Esophagus squamous epithelium (tissue), 5 donors: Measurements from ENCODE around the gene RAB3GAP1. TPM values are rescaled to one million over a fixed set of nuclear protein-coding genes. Genes with fewer than 3 reads are reported as not detected.

Source experiments
- DNase-seq: peaks from one replicate; lab custom pipeline; 2025; lab: John Stamatoyannopoulos, UW
- H3K27ac ChIP-seq, 4 donors: fragments of 200-600 bp; sonication (generic); one replicate each; pipeline ENCODE4 v1.5.1; 2016 to 2019; ENCODE audit warnings: mild to moderate bottlenecking in 1 of 4
- H3K27me3 ChIP-seq, 4 donors: fragments of 200-600 bp; sonication (generic); 1 replicate in 3 of 4; 2 replicates in 1 of 4; pipeline versions ENCODE4 v1.5.1 to v1.6.0; 2017 to 2021; ENCODE audit warnings: antibody characterized with exemption in 1 of 4
- H3K36me3 ChIP-seq, 3 donors: fragments of 200-600 bp; sonication (generic); one replicate each; pipeline ENCODE4 v1.5.1; 2016 to 2019
- H3K4me1 ChIP-seq, 3 donors: fragments of 200-600 bp; sonication (generic); one replicate each; pipeline ENCODE4 v1.5.1; 2017 to 2019
- H3K4me3 ChIP-seq, 4 donors: fragments of 200-600 bp; sonication (generic); 1 replicate in 3 of 4; 2 replicates in 1 of 4; pipeline ENCODE4 v1.5.1; 2016 to 2019; ENCODE audit warnings: mild to moderate bottlenecking in 2 of 4, moderate library complexity in 1 of 4
- H3K9me3 ChIP-seq, 3 donors: fragments of 200-600 bp; sonication (generic); one replicate each; pipeline ENCODE4 v1.5.1; 2016 to 2019
- CTCF ChIP-seq, 6 experiments: fragments of 450-650 bp in 4 of 6; fragments of 200-600 bp in 2 of 6; sonication (generic) in 2 of 6; IDR thresholded peaks; one replicate each; pipeline ENCODE4 v1.5.1; 2016 to 2019; ENCODE audit warnings: antibody characterized with exemption in 6 of 6, mild to moderate bottlenecking in 4 of 6, moderate library complexity in 4 of 6
- POLR2A ChIP-seq, 4 donors: fragments of 450-650 bp; IDR thresholded peaks; one replicate each; pipeline ENCODE4 v1.6.1; 2017; ENCODE audit warnings: antibody characterized with exemption in 4 of 4, mild to moderate bottlenecking in 4 of 4, moderate library complexity in 3 of 4
- WGBS, 2 donors: methylation state at CpG; one replicate each; pipeline ENCODE4 v1.1.5; 2018; 5-methylcytosine and 5-hydroxymethylcytosine counted together
- intact Hi-C: fragments of 100-400 bp; cut with DNase I; formaldehyde crosslinking; loops from one replicate; pipeline ENCODE4 v1.15.0; 2022
- total RNA-seq, 4 donors: library from RNA; depleted of rRNA; stranded (reverse); fragments of >200 nt; gene quantifications; one replicate each; pipeline ENCODE4 v1.1.0, GENCODE V29; 2016
- donor health status: DM: yes; HTN: yes; CAD: no.

Gene RAB3GAP1
- total RNA-seq, 4 donors from 2014 or later = 25.5 to 49.4 (median 35.1) TPM

- no peak overlapping the region for H3K27ac ChIP-seq
- no peak overlapping the region for H3K4me3 ChIP-seq
- no peak for DNase-seq
- H3K36me3 ChIP-seq = no peaks in the 10 kb centered on the region
- peaks cover 0 to 5% (median 0%) of the 10 kb centered on the region in 3 donors for H3K4me1 ChIP-seq
- H3K27me3 ChIP-seq = peaks cover 0 to 35% (median 0%) of the 10 kb centered on the region in 4 donors
- 92 to 100% methylated on average over 1 of the region's 1 CpG for WGBS, 2 donors
- intact Hi-C loops = loop anchor here (5.0 kb wide), 1 partner anchor 703 kb away; no protein-coding TSS in a partner anchor
- TF ChIP-seq CTCF (IDR thresholded peaks at IDR 0.05) (no peak), POLR2A (IDR thresholded peaks at IDR 0.05) (no peak)
- no peaks in the 10 kb centered on the region for H3K9me3 ChIP-seq
Measured at GRCh38 chr2:135009339-135009738, 42.8 kb upstream of the RAB3GAP1 start.

GRCh38 chr2:135010200-135010942, 41.7 kb upstream of the RAB3GAP1 start:
- intact Hi-C loops = no loop called here
- Histone ChIP-seq H3K9me3 (no peaks in the 10 kb centered on the region), H3K4me1 (no peaks in the 10 kb centered on the region), H3K36me3 (no peaks in the 10 kb centered on the region), H3K4me3 (no peak overlapping the region), H3K27me3 (peaks cover 0 to 26% (median 0%) of the 10 kb centered on the region in 4 donors), H3K27ac (no peak overlapping the region)
- no peak for DNase-seq
- no peak for TF ChIP-seq CTCF (IDR thresholded peaks at IDR 0.05)
- no peak for TF ChIP-seq POLR2A (IDR thresholded peaks at IDR 0.05)
- 74 to 83% methylated on average over 9 to 10 of the region's 10 CpGs for WGBS, 2 donors

GRCh38 chr2:135011633-135012032, 40.5 kb upstream of the RAB3GAP1 start:
- H3K4me1 ChIP-seq = no peaks in the 10 kb centered on the region
- H3K36me3 ChIP-seq = no peaks in the 10 kb centered on the region
- peaks cover 0 to 16% (median 0%) of the 10 kb centered on the region in 4 donors for H3K27me3 ChIP-seq
- intact Hi-C loops = no loop called here
- no peak for DNase-seq
- no peak overlapping the region for H3K4me3 ChIP-seq
- H3K27ac ChIP-seq = no peak overlapping the region
- no peak for TF ChIP-seq CTCF (IDR thresholded peaks at IDR 0.05)
- H3K9me3 ChIP-seq = no peaks in the 10 kb centered on the region

GRCh38 chr2:135021618-135022017, 30.5 kb upstream of the RAB3GAP1 start:
- no peak for DNase-seq
- Histone ChIP-seq H3K27ac (no peak overlapping the region), H3K9me3 (no peaks in the 10 kb centered on the region), H3K4me3 (no peak overlapping the region), H3K36me3 (no peaks in the 10 kb centered on the region), H3K4me1 (no peaks in the 10 kb centered on the region), H3K27me3 (no peaks in the 10 kb centered on the region)
- TF ChIP-seq CTCF (IDR thresholded peaks at IDR 0.05) = no peak
- intact Hi-C loops = no loop called here
- 74 to 86% methylated on average over 1 of the region's 1 CpG for WGBS, 2 donors

GRCh38 chr2:135022952-135023880, 28.9 kb upstream of the RAB3GAP1 start:
- H3K9me3 ChIP-seq = no peaks in the 10 kb centered on the region
- WGBS, 2 donors = 73 to 75% methylated on average over 10 of the region's 10 CpGs
- H3K4me1 ChIP-seq = no peaks in the 10 kb centered on the region
- no peak overlapping the region for H3K4me3 ChIP-seq
- TF ChIP-seq CTCF (IDR thresholded peaks at IDR 0.05) (no peak), POLR2A (IDR thresholded peaks at IDR 0.05) (no peak)
- no peak overlapping the region for H3K27ac ChIP-seq
- H3K27me3 ChIP-seq = no peaks in the 10 kb centered on the region
- H3K36me3 ChIP-seq = no peaks in the 10 kb centered on the region
- intact Hi-C loops = no loop called here
- no peak for DNase-seq
